PFSK-1 (cell line): ENCODE measurements around the gene SMARCA1.

Experiments used
- FOXP2 ChIP-seq: optimal IDR thresholded peaks from 2 replicates; pipeline ENCODE3; 2011; ENCODE audit warnings: borderline replicate concordance, control low read depth, inconsistent platforms; ENCODE audit not compliant: insufficient read depth; ENCODE audit errors: extremely low read length, extremely low read depth
- POLR2AphosphoS5 ChIP-seq: IDR thresholded peaks from 2 replicates; pipeline ENCODE4 v1.6.1; 2012; ENCODE audit warnings: low read depth, mild to moderate bottlenecking, control low read depth, low read length, moderate library complexity
- REST ChIP-seq, 2 experiments: IDR thresholded peaks; 2 replicates each; pipeline versions ENCODE4 v1.6.1 to v1.8.0; 2011 to 2012; ENCODE audit warnings: low read depth in 2 of 2, low read length in 2 of 2, control low read depth in 1 of 2, inconsistent platforms in 1 of 2, mild to moderate bottlenecking in 1 of 2, moderate library complexity in 1 of 2; ENCODE audit not compliant: insufficient read depth in 1 of 2
- SIN3A ChIP-seq: IDR thresholded peaks from 2 replicates; pipeline ENCODE4 v1.6.1; 2012; ENCODE audit warnings: mild to moderate bottlenecking, low read length, moderate library complexity, borderline replicate concordance; ENCODE audit not compliant: insufficient read depth
- TAF1 ChIP-seq: IDR thresholded peaks from 2 replicates; pipeline ENCODE4 v1.6.1; 2012; ENCODE audit warnings: low read length, control low read depth, borderline replicate concordance; ENCODE audit not compliant: insufficient read depth

- TF ChIP-seq REST (IDR thresholded peaks at IDR 0.05; ENCODE audit: insufficient read depth in 1 of 2, low read depth in 2 of 2, low read length in 2 of 2): no peak
- no peak for TF ChIP-seq POLR2AphosphoS5
- TF ChIP-seq TAF1: no peak
- no peak for TF ChIP-seq FOXP2
- no peak for TF ChIP-seq SIN3A
These were observed 89.3 kb downstream of the SMARCA1 start for GRCh38 chrX:129433945-129434344.
